HCT116 (cell line): ENCODE measurements around the gene SKA2. TPM values are rescaled to one million over a fixed set of nuclear protein-coding genes. Genes with fewer than 3 reads are reported as not detected.

Experiments used
- ATAC-seq: fragments of 200-7000 bp; cut with Tn5 transposase; 2 replicates; pipeline ENCODE4 v1.9.1; 2020; ENCODE audit warnings: mild to moderate bottlenecking, moderate library complexity
- BruUV-seq: library from RNA; stranded (reverse); fragments of 400-500 nt; replicated peaks from 2 replicates; lab custom pipeline; 2021; lab: Mats Ljungman, UMichigan
- CTCF ChIA-PET: fragments of 300-600 bp; sonication (Branson Sonifier 250); formaldehyde crosslinking; loops from one replicate; lab custom pipeline; 2021; ENCODE audit warnings: antibody characterized with exemption; lab: Charles Lee
- POLR2A ChIA-PET: fragments of 300-600, 350-600 bp; sonication (Branson Sonifier 250); formaldehyde crosslinking; loops from one replicate; lab custom pipeline; 2021; ENCODE audit warnings: antibody characterized with exemption; lab: Charles Lee
- RAD21 ChIA-PET, 2 experiments: fragments of 300-600 bp; sonication (Branson Sonifier 250); formaldehyde crosslinking; loops; one replicate each; lab custom pipeline; 2023; ENCODE audit warnings: low total read pairs in 2 of 2; ENCODE audit not compliant: uncharacterized antibody in 2 of 2, unreplicated experiment in 2 of 2, low non-redundant PET in 1 of 2; lab: Charles Lee
- DNase-seq: peaks from one replicate; pipeline ENCODE4 v3.0.0-alpha.2; 2010; ENCODE audit warnings: low read depth, low spot score
- H2AFZ ChIP-seq: fragments of 200-600 bp; shearing (Covaris generic), sonication (generic); 2 replicates; pipeline ENCODE4 v1.6.1; 2017; ENCODE audit warnings: low read depth, mixed run types, mixed read lengths, antibody characterized with exemption, low read length; ENCODE audit not compliant: poor library complexity, severe bottlenecking
- H3K27ac ChIP-seq: 2 replicates; pipeline ENCODE4 v1.5.1; 2012; ENCODE audit warnings: low read depth, low read length
- H3K27me3 ChIP-seq: fragments of 200-600 bp; sonication (generic); 2 replicates; pipeline ENCODE4 v1.6.1; 2016; ENCODE audit warnings: mixed run types, low read length, mixed read lengths; ENCODE audit not compliant: insufficient read depth
- H3K36me3 ChIP-seq, 2 experiments: fragments of 200-500 bp in 1 of 2; fragments of 200-600 bp in 1 of 2; sonication (Bioruptor generic) in 1 of 2; sonication (generic) in 1 of 2; 2 replicates each; pipeline versions ENCODE4 v1.5.1 to v1.6.1; 2014 to 2016; ENCODE audit warnings: low read length in 2 of 2, inconsistent platforms in 1 of 2, mixed read lengths in 1 of 2, mixed run types in 1 of 2; ENCODE audit not compliant: insufficient read depth in 2 of 2, control insufficient read depth in 1 of 2
- H3K4me1 ChIP-seq, 2 experiments: fragments of 200-600 bp in 1 of 2; sonication (generic) in 1 of 2; 2 replicates each; pipeline versions ENCODE4 v1.5.1 to v1.6.1; 2012 to 2017; ENCODE audit warnings: low read length in 2 of 2, inconsistent platforms in 1 of 2, mild to moderate bottlenecking in 1 of 2, mixed read lengths in 1 of 2, mixed run types in 1 of 2, moderate library complexity in 1 of 2; ENCODE audit not compliant: insufficient read depth in 2 of 2, control insufficient read depth in 1 of 2
- H3K4me2 ChIP-seq: fragments of 200-600 bp; sonication (generic); 2 replicates; pipeline ENCODE4 v1.6.1; 2017; ENCODE audit warnings: mixed run types, low read length, mixed read lengths
- H3K4me3 ChIP-seq, 2 experiments: fragments of 200-600 bp in 1 of 2; sonication (generic) in 1 of 2; replicated peaks in 1 of 2; 2 replicates each; pipeline ENCODE4 v1.5.1; 2011 to 2016; ENCODE audit warnings: low read length in 2 of 2, control low read depth in 1 of 2, low read depth in 1 of 2, mild to moderate bottlenecking in 1 of 2, mixed read lengths in 1 of 2, mixed run types in 1 of 2
- H3K79me2 ChIP-seq: fragments of 200-600 bp; sonication (generic); 2 replicates; pipeline ENCODE4 v1.6.1; 2017; ENCODE audit warnings: mild to moderate bottlenecking, mixed run types, low read length, moderate library complexity, mixed read lengths; ENCODE audit not compliant: insufficient read depth
- H3K9ac ChIP-seq: fragments of 200-600 bp; sonication (generic); 2 replicates; pipeline ENCODE4 v1.6.1; 2016; ENCODE audit warnings: low read length, mixed read lengths
- H3K9me2 ChIP-seq: fragments of 200-600 bp; sonication (generic), shearing (Covaris generic); 2 replicates; pipeline ENCODE4 v1.6.1; 2017; ENCODE audit warnings: mixed run types, mild to moderate bottlenecking, moderate library complexity; ENCODE audit not compliant: insufficient read depth
- H3K9me3 ChIP-seq, 2 experiments: fragments of 200-500 bp in 1 of 2; fragments of 200-600 bp in 1 of 2; sonication (Bioruptor generic) in 1 of 2; sonication (generic) in 1 of 2; 2 replicates each; pipeline ENCODE4 v1.6.1; 2014 to 2017; ENCODE audit warnings: low read length in 2 of 2, mixed read lengths in 2 of 2, inconsistent platforms in 1 of 2, low read depth in 1 of 2, mild to moderate bottlenecking in 1 of 2, mixed run types in 1 of 2, moderate library complexity in 1 of 2; ENCODE audit not compliant: control insufficient read depth in 1 of 2, insufficient read depth in 1 of 2
- H4K20me1 ChIP-seq: fragments of 200-600 bp; sonication (generic), shearing (Covaris generic); 2 replicates; pipeline ENCODE4 v1.6.1; 2017; ENCODE audit warnings: mixed run types, mild to moderate bottlenecking, moderate library complexity; ENCODE audit not compliant: insufficient read depth
- CBX3 ChIP-seq: IDR thresholded peaks from 2 replicates; pipeline ENCODE4 v1.6.1; 2012; ENCODE audit warnings: low read depth
- EZH2 ChIP-seq: fragments of 200-600 bp; sonication (generic); IDR thresholded peaks from 2 replicates; pipeline ENCODE4 v1.6.1; 2017; ENCODE audit warnings: antibody characterized with exemption, mixed run types
- MAX ChIP-seq: IDR thresholded peaks from 2 replicates; pipeline ENCODE4 v1.6.1; 2012
- SIN3A ChIP-seq: IDR thresholded peaks from 2 replicates; pipeline ENCODE4 v1.6.1; 2012; ENCODE audit warnings: low read depth
- YY1 ChIP-seq: IDR thresholded peaks from 2 replicates; pipeline ENCODE4 v1.6.1; 2011; ENCODE audit warnings: low read length, low read depth, moderate library complexity, mild to moderate bottlenecking; ENCODE audit not compliant: insufficient replicate concordance; ENCODE audit errors: extremely low read depth
- ZBTB33 ChIP-seq: IDR thresholded peaks from 2 replicates; pipeline ENCODE4 v1.6.1; 2011; ENCODE audit warnings: mild to moderate bottlenecking, low read length, moderate library complexity; ENCODE audit not compliant: insufficient replicate concordance; ENCODE audit errors: extremely low read depth
- ZFX ChIP-seq: fragments of 450-650 bp; IDR thresholded peaks from 2 replicates; pipeline ENCODE4 v1.6.1; 2017
- intact Hi-C: fragments of 100-400 bp; cut with micrococcal nuclease; formaldehyde crosslinking; loops from 2 replicates; pipeline ENCODE4 v1.10.0; 2022
- total RNA-seq: library from RNA; stranded (reverse); gene quantifications from one replicate; pipeline ENCODE4 v1.2.1, GENCODE V29; 2021; ENCODE audit not compliant: unreplicated experiment

The SKA2 gene
- total RNA-seq, 1 experiment from 2014 or later = 72.8 TPM

GRCh38 chr17:59101178-59101577 is 53.8 kb downstream of the SKA2 start:
- Histone ChIP-seq H3K9me3 (no peaks in the 10 kb centered on the region), H3K27me3 (no peaks in the 10 kb centered on the region), H4K20me1 (no peaks in the 10 kb centered on the region; the same call in 1 of the 2 replicates), H2AFZ (no peak overlapping the region), H3K4me1 (peaks cover 7 to 10% of the 10 kb centered on the region in 2 experiments), H3K4me3 (no peak overlapping the region), H3K79me2 (peaks cover 88% of the 10 kb centered on the region), H3K9me2 (no peaks in the 10 kb centered on the region), H3K36me3 (peaks cover 10 to 32% of the 10 kb centered on the region in 2 experiments), H3K9ac (no peak overlapping the region), H3K4me2 (no peak overlapping the region), H3K27ac (no peak overlapping the region)
- DNase-seq (no peak), ATAC-seq (no peak)
- POLR2A ChIA-PET = no interaction called here
- CTCF ChIA-PET = no interaction called here
- RAD21 ChIA-PET = no interaction called here
- TF ChIP-seq SIN3A = no peak
- TF ChIP-seq MAX = no peak
- TF ChIP-seq EZH2 = no peak
- no peak for TF ChIP-seq YY1
- TF ChIP-seq ZFX = no peak
- intact Hi-C loops = loop anchor here (10.0 kb wide), 1 partner anchor 586 kb away; the partner anchor contains the start of gene MTMR4
- no TSS peak for BruUV-seq

- Histone ChIP-seq H3K27ac (no peak overlapping the region), H3K4me3 (no peak overlapping the region), H3K79me2 (peaks cover 89% of the 10 kb centered on the region), H3K27me3 (no peaks in the 10 kb centered on the region), H3K9ac (no peak overlapping the region), H3K36me3 (peaks cover 8 to 29% of the 10 kb centered on the region in 2 experiments; a peak in 3 of 4 replicates), H4K20me1 (no peaks in the 10 kb centered on the region), H3K9me3 (no peaks in the 10 kb centered on the region), H3K4me2 (no peak overlapping the region), H2AFZ (no peak overlapping the region), H3K9me2 (no peaks in the 10 kb centered on the region), H3K4me1 (peaks cover 25 to 29% of the 10 kb centered on the region in 2 experiments)
- ATAC-seq (no peak), DNase-seq (no peak)
- RAD21 ChIA-PET = no interaction called here
- no peak for TF ChIP-seq ZBTB33
- peak; percentile 65; the same call in 1 of the 2 replicates for TF ChIP-seq CBX3
- intact Hi-C loops = no loop called here
- CTCF ChIA-PET = no interaction called here
- no TSS peak for BruUV-seq
- POLR2A ChIA-PET = no interaction called here
These were observed 57.1 kb downstream of the SKA2 start for GRCh38 chr17:59097876-59098275.
